Gastroesophageal sphincter (tissue), 4 donors: ENCODE results near the gene LRRC8C. TPM values are rescaled to one million over a fixed set of nuclear protein-coding genes. Genes with fewer than 3 reads are reported as not detected.

Experiments
- ATAC-seq: fragments of 150-250 bp; one replicate; pipeline ENCODE4 v1.9.1; 2016; ENCODE audit warnings: mild to moderate bottlenecking, moderate library complexity
- H3K27ac ChIP-seq, 4 donors: fragments of 200-600 bp; sonication (generic) in 3 of 4; 1 replicate in 3 of 4; 2 replicates in 1 of 4; pipeline ENCODE4 v1.5.1; 2016 to 2019
- H3K27me3 ChIP-seq: fragments of 200-600 bp; sonication (generic); one replicate; pipeline ENCODE4 v1.5.1; 2019
- H3K36me3 ChIP-seq, 2 donors: fragments of 200-600 bp; sonication (generic); one replicate each; pipeline ENCODE4 v1.5.1; 2019; ENCODE audit warnings: control low read depth in 1 of 2
- H3K4me1 ChIP-seq, 3 donors: fragments of 200-600 bp; sonication (generic); 1 replicate in 2 of 3; 2 replicates in 1 of 3; pipeline ENCODE4 v1.5.1; 2016 to 2019; ENCODE audit warnings: control low read depth in 2 of 3
- H3K4me3 ChIP-seq, 2 donors: fragments of 200-600 bp; sonication (generic); one replicate each; pipeline ENCODE4 v1.5.1; 2019; ENCODE audit warnings: mild to moderate bottlenecking in 1 of 2, moderate library complexity in 1 of 2
- H3K9me3 ChIP-seq, 3 donors: fragments of 200-600 bp; sonication (generic); one replicate each; pipeline ENCODE4 v1.5.1; 2017 to 2019; ENCODE audit warnings: control low read depth in 2 of 3
- CTCF ChIP-seq, 4 experiments: fragments of 200-600 bp in 2 of 4; fragments of 450-650 bp in 2 of 4; sonication (generic) in 1 of 4; IDR thresholded peaks; one replicate each; pipeline ENCODE4 v1.5.1; 2017 to 2019; ENCODE audit warnings: antibody characterized with exemption in 4 of 4, mild to moderate bottlenecking in 2 of 4, moderate library complexity in 2 of 4
- EP300 ChIP-seq: sonication (generic); formaldehyde crosslinking; IDR thresholded peaks from one replicate; pipeline ENCODE4 v1.6.1; 2017; ENCODE audit warnings: antibody characterized with exemption, mild to moderate bottlenecking
- POLR2A ChIP-seq, 2 donors: fragments of 450-650 bp; IDR thresholded peaks; one replicate each; pipeline ENCODE4 v1.6.1; 2017; ENCODE audit warnings: antibody characterized with exemption in 2 of 2, mild to moderate bottlenecking in 2 of 2, moderate library complexity in 1 of 2
- POLR2AphosphoS5 ChIP-seq: sonication (generic); formaldehyde crosslinking; IDR thresholded peaks from one replicate; pipeline ENCODE4 v1.6.1; 2017; ENCODE audit warnings: antibody characterized with exemption
- WGBS, 2 donors: methylation state at CpG; one replicate each; pipeline ENCODE4 v1.1.5; 2018; ENCODE audit warnings: low coverage in 1 of 2; 5-methylcytosine and 5-hydroxymethylcytosine counted together
- total RNA-seq, 4 donors: library from RNA; depleted of rRNA; stranded (reverse); fragments of >200 nt; gene quantifications; one replicate each; pipeline ENCODE4 v1.1.0, GENCODE V29; 2016

The LRRC8C gene
- total RNA-seq, 4 donors from 2014 or later, result 5.4 to 9.6 (median 6.2) TPM

DNA sequence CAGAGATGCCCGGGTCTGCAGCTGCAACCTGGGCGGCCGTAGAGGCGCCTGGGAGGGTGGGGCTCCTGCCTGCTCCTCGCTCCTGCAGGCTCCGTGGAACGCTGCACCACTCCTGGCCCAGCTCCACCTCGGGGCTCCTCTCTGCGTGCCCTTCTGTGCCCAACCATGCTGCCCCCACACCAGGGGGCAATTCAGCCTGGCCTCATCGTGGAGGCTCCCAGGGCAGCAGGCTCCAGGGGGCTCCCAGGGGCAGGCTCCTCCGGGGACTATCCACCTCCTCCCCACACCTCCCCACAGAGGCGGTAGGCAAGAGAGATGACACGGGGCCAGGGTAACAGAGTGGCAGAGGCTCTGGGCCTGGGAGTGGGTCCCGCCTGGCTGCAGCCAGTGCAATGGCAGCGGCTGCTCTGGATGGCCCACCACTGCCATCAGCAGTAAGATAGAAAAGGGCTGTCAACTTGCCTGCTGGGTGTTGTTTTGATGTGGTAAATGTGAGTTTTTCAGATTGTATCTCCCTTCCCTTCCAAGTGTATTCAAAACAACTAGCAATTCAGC, 22.4 kb upstream of the LRRC8C start:
- WGBS, 2 donors, result no CpG with 5 or more reads among the region's 15 CpGs
- peak overlapping the region in 1 of 4 donors; percentile 64 for H3K27ac ChIP-seq
- H3K4me3 ChIP-seq, result no peak overlapping the region
- no peaks in the 10 kb centered on the region for H3K36me3 ChIP-seq
- H3K9me3 ChIP-seq, result no peaks in the 10 kb centered on the region
- H3K27me3 ChIP-seq, result no peaks in the 10 kb centered on the region
- no peak for ATAC-seq
- TF ChIP-seq POLR2A (IDR thresholded peaks at IDR 0.05) (no peak), CTCF (IDR thresholded peaks at IDR 0.05) (no peak), EP300 (no peak), POLR2AphosphoS5 (no peak)
- peaks cover 0 to 13% (median 0%) of the 10 kb centered on the region in 3 donors for H3K4me1 ChIP-seq

DNA sequence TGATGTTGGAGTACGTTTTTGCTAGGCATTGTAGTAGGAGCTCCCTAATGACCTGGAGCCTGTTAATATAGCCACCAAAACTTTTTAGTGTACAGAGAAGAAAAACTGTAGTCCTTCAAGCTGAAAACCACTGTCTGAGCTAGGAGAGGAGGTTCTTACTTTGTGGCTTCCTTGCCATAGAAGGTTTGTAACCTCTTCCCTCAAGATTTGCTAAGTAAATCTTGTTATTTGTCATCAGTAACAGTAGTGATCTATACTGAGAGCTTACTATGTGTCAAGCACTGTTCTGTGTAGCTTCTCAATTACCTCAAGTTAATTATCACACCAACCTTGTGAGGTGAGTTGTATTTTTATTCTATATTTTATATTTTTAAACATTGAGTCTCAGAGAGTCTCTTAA, 21.2 kb upstream of the LRRC8C start:
- TF ChIP-seq CTCF (IDR thresholded peaks at IDR 0.05) (no peak), EP300 (no peak), POLR2AphosphoS5 (no peak), POLR2A (IDR thresholded peaks at IDR 0.05) (no peak)
- Histone ChIP-seq H3K9me3 (no peaks in the 10 kb centered on the region), H3K27me3 (no peaks in the 10 kb centered on the region), H3K27ac (no peak overlapping the region), H3K4me1 (peaks cover 0 to 13% (median 0%) of the 10 kb centered on the region in 3 donors), H3K36me3 (no peaks in the 10 kb centered on the region), H3K4me3 (no peak overlapping the region)
- 90 to 92% methylated on average over 1 of the region's 1 CpG for WGBS, 2 donors
- no peak for ATAC-seq

GRCh38 chr1:89613928-89614327, 19.0 kb upstream of the LRRC8C start:
- Histone ChIP-seq H3K36me3 (no peaks in the 10 kb centered on the region), H3K4me1 (peaks cover 0 to 5% (median 0%) of the 10 kb centered on the region in 3 donors), H3K9me3 (no peaks in the 10 kb centered on the region), H3K27ac (no peak overlapping the region), H3K4me3 (no peak overlapping the region), H3K27me3 (no peaks in the 10 kb centered on the region)
- no peak for ATAC-seq
- WGBS, 2 donors, result 82 to 96% methylated on average over 4 to 5 of the region's 7 CpGs
- TF ChIP-seq CTCF (IDR thresholded peaks at IDR 0.05) (no peak), EP300 (no peak), POLR2A (IDR thresholded peaks at IDR 0.05) (no peak), POLR2AphosphoS5 (no peak)

- Histone ChIP-seq H3K4me3 (no peak overlapping the region), H3K27ac (peak overlapping the region in 1 of 4 donors; percentile 15), H3K4me1 (no peaks in the 10 kb centered on the region), H3K36me3 (no peaks in the 10 kb centered on the region), H3K27me3 (no peaks in the 10 kb centered on the region), H3K9me3 (no peaks in the 10 kb centered on the region)
- WGBS, 2 donors, result 57% methylated on average over 1 to 2 of the region's 3 CpGs
- TF ChIP-seq POLR2A (IDR thresholded peaks at IDR 0.05) (no peak), CTCF (IDR thresholded peaks at IDR 0.05) (peak in 2 of 4 experiments; percentile 14 to 34)
- ATAC-seq, result no peak
Observed at GRCh38 chr1:89615676-89616598, 17.0 kb upstream of the LRRC8C start.
